Adrenal gland (tissue), 5 donors: ENCODE data around the gene CYP1A2.

Experiments
- POLR2A ChIP-seq, 2 donors: fragments of 450-650 bp; IDR thresholded peaks; one replicate each; pipeline ENCODE4 v1.6.1; 2017; ENCODE audit warnings: antibody characterized with exemption in 2 of 2, mild to moderate bottlenecking in 2 of 2, moderate library complexity in 1 of 2
- TF ChIP-seq, protein P1 (sequence below), 6 experiments: fragments of 450-650 bp in 4 of 6; fragments of 200-600 bp in 2 of 6; sonication (generic) in 1 of 6; IDR thresholded peaks; 1 replicate in 5 of 6; 2 replicates in 1 of 6; pipeline versions ENCODE4 v1.5.1 to v1.8.0; 2016 to 2021; ENCODE audit warnings: antibody characterized with exemption in 6 of 6, mild to moderate bottlenecking in 2 of 6, moderate library complexity in 1 of 6
- donor health status: DM: no; HTN: no; CAD: no.

GRCh38 chr15:74789741-74790079 lies 41.1 kb downstream of the CYP1A2 start:
- TF ChIP-seq POLR2A (IDR thresholded peaks at IDR 0.05) = no peak
- TF ChIP-seq, protein P1, sequence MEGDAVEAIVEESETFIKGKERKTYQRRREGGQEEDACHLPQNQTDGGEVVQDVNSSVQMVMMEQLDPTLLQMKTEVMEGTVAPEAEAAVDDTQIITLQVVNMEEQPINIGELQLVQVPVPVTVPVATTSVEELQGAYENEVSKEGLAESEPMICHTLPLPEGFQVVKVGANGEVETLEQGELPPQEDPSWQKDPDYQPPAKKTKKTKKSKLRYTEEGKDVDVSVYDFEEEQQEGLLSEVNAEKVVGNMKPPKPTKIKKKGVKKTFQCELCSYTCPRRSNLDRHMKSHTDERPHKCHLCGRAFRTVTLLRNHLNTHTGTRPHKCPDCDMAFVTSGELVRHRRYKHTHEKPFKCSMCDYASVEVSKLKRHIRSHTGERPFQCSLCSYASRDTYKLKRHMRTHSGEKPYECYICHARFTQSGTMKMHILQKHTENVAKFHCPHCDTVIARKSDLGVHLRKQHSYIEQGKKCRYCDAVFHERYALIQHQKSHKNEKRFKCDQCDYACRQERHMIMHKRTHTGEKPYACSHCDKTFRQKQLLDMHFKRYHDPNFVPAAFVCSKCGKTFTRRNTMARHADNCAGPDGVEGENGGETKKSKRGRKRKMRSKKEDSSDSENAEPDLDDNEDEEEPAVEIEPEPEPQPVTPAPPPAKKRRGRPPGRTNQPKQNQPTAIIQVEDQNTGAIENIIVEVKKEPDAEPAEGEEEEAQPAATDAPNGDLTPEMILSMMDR (IDR thresholded peaks at IDR 0.05) = no peak
